Common myeloid progenitor, CD34-positive (primary cell): ENCODE data around the gene PRDM1.
A peak's percentile ranks its signal among the peaks of the same experiment; 100 is the strongest.

Source experiments
- CTCF ChIA-PET: fragments of 350-600 bp; sonication (Branson Sonifier 250); formaldehyde crosslinking; loops from one replicate; lab custom pipeline; 2021; ENCODE audit warnings: antibody characterized with exemption; lab: Charles Lee
- POLR2A ChIA-PET: fragments of 350-600 bp; sonication (Branson Sonifier 250); formaldehyde crosslinking; loops from one replicate; lab custom pipeline; 2021; ENCODE audit warnings: antibody characterized with exemption; lab: Charles Lee
- DNase-seq, 3 donors: peaks; one replicate each; pipeline versions ENCODE4 v3.0.0 to v3.0.0-alpha.2; 2013
- H3K27ac ChIP-seq, 2 experiments: 1 replicate in 1 of 2; 2 replicates in 1 of 2; pipeline ENCODE4 v1.7.0; 2013; ENCODE audit warnings: inconsistent platforms in 2 of 2, low read length in 2 of 2, mild to moderate bottlenecking in 2 of 2, low read depth in 1 of 2, moderate library complexity in 1 of 2; ENCODE audit not compliant: severe bottlenecking in 2 of 2, insufficient read depth in 1 of 2, poor library complexity in 1 of 2
- H3K27me3 ChIP-seq, 5 experiments: replicated peaks in 2 of 5; 1 replicate in 3 of 5; 2 replicates in 2 of 5; pipeline versions ENCODE4 v1.6.1 to v1.7.0; 2013; ENCODE audit warnings: low read length in 4 of 5, mild to moderate bottlenecking in 2 of 5, moderate library complexity in 2 of 5, inconsistent platforms in 1 of 5; ENCODE audit not compliant: insufficient read depth in 5 of 5, control insufficient read depth in 4 of 5
- H3K36me3 ChIP-seq, 4 experiments: 1 replicate in 2 of 4; 2 replicates in 2 of 4; pipeline versions ENCODE4 v1.6.1 to v1.7.0; 2013; ENCODE audit warnings: low read length in 3 of 4, control low read depth in 1 of 4, mild to moderate bottlenecking in 1 of 4; ENCODE audit not compliant: control insufficient read depth in 4 of 4, insufficient read depth in 4 of 4
- H3K4me1 ChIP-seq, 4 experiments: 1 replicate in 3 of 4; 2 replicates in 1 of 4; pipeline versions ENCODE4 v1.6.1 to v1.7.1; 2013; ENCODE audit warnings: low read length in 3 of 4, mild to moderate bottlenecking in 3 of 4, control low read depth in 1 of 4, inconsistent platforms in 1 of 4, moderate library complexity in 1 of 4; ENCODE audit not compliant: control insufficient read depth in 4 of 4, insufficient read depth in 4 of 4; ENCODE audit errors: control extremely low read depth in 1 of 4
- H3K4me3 ChIP-seq, 7 experiments: 1 replicate in 4 of 7; 2 replicates in 3 of 7; pipeline versions ENCODE4 v1.5.1 to v1.7.0; 2013; ENCODE audit warnings: mild to moderate bottlenecking in 7 of 7, low read length in 6 of 7, moderate library complexity in 6 of 7, inconsistent platforms in 2 of 7, low read depth in 2 of 7, control low read depth in 1 of 7; ENCODE audit not compliant: insufficient read depth in 4 of 7, control insufficient read depth in 1 of 7; ENCODE audit errors: extremely low read depth in 1 of 7
- H3K9me3 ChIP-seq, 5 experiments: 1 replicate in 4 of 5; 2 replicates in 1 of 5; pipeline versions ENCODE4 v1.6.1 to v1.7.1; 2013; ENCODE audit warnings: low read length in 4 of 5, mild to moderate bottlenecking in 2 of 5, inconsistent platforms in 1 of 5, low read depth in 1 of 5, moderate library complexity in 1 of 5; ENCODE audit not compliant: control insufficient read depth in 4 of 5, insufficient read depth in 2 of 5; ENCODE audit errors: control extremely low read depth in 1 of 5
- WGBS: methylation state at CpG from one replicate; pipeline ENCODE4 v1.1.5; 2013; ENCODE audit not compliant: insufficient coverage; 5-methylcytosine and 5-hydroxymethylcytosine counted together

The PRDM1 gene

DNA sequence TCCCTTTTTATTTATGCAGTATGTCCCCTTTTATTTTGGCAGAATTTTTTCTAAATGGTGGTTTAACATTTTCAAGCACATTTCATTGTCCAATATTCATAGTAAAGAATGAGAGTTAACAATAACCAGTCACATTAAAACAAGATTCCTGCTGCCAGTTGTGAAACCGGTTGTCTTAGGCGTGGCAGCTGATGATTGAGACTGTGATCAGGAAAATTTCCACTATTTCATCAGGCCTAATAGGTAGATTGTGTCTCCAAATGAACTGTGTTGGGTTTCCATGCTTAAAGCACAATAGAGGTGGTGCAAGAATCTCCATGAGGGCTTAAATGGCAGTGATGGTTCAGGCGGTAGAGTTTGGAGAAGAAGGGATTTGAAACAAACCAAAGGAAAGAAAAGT, 15.3 kb downstream of the PRDM1 start:
- H3K4me1 ChIP-seq, result peaks cover 11 to 39% (median 24%) of the 10 kb centered on the region in 4 experiments
- WGBS, result 100% methylated on average over 2 of the region's 3 CpGs
- no peaks in the 10 kb centered on the region for H3K9me3 ChIP-seq
- H3K36me3 ChIP-seq, result peaks cover 0 to 18% (median 6%) of the 10 kb centered on the region in 4 experiments
- H3K27me3 ChIP-seq, result peaks cover 0 to 1% (median 0%) of the 10 kb centered on the region in 5 experiments
- no peak overlapping the region for H3K27ac ChIP-seq
- DNase-seq, result no peak
- CTCF ChIA-PET, result no interaction called here
- no peak overlapping the region for H3K4me3 ChIP-seq
- POLR2A ChIA-PET, result no interaction called here

DNA sequence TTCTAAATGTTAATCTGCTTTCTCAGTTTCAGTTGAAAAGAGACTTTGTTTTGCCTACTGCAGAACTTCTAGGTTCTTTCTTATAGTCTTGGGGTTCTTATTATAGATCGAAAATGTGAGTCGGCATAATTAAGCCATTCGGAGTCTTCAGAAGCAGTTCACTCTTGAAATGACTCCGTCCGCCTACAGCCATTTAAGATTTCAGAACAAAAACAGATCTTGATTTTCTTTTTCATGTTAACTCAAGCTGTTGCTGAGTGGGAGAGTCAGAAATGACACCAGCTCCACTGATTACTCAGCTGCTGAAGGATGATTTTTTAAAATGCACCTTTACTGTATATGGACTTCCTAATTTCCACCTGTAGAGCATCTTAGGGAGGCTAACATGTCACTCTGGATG, 15.9 kb downstream of the PRDM1 start:
- H3K27me3 ChIP-seq, result peaks cover 0 to 1% (median 0%) of the 10 kb centered on the region in 5 experiments
- DNase-seq, result no peak
- H3K4me3 ChIP-seq, result no peak overlapping the region
- ChIA-PET CTCF (interaction anchor here (1.4 kb wide), 1 partner anchor 15 kb away, joined by 3 read pairs; no protein-coding TSS in a partner anchor), POLR2A (no interaction called here)
- 93% methylated on average over 3 of the region's 5 CpGs for WGBS
- peaks cover 0 to 23% (median 6%) of the 10 kb centered on the region in 4 experiments for H3K36me3 ChIP-seq
- H3K4me1 ChIP-seq, result peaks cover 8 to 33% (median 21%) of the 10 kb centered on the region in 4 experiments
- no peak overlapping the region for H3K27ac ChIP-seq
- H3K9me3 ChIP-seq, result no peaks in the 10 kb centered on the region

DNA sequence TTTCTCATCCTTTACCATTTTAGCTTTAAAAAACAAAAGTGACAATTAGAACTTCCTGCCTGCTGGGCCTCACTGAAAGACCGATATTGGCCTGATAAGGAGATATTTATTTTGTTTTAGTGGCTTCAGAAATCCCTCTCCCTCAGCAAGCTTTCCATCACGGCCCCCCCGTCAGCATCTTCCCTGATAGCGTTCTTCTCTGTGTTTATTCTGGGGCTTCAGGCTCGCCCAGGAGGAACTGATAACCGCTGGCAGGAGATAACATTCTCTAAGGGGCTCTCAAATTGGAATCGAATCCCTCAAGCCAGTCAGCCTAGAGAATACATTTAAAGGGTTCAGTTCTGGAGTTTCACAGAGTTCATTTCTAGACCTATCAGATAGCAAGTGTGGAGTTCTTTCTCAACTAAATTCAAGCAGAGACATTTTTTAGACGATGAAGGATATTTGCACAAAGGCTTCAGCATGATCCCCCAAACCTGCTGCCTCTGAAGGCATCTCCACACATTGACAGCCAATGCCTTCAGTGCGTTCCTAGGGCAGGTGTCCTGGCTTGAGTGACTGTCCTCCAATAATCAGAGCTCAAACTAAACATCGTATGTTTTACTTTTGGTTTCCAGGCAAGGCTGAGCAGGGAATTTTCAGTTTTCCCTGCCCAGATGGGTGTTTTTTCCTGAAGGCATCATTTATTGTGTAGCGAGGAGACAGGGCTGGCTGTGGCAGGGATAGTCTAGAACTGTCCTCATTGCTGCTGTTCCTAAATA, 17.0 kb downstream of the PRDM1 start:
- H3K27me3 ChIP-seq, result peaks cover 0 to 1% (median 0%) of the 10 kb centered on the region in 5 experiments
- POLR2A ChIA-PET, result no interaction called here
- H3K4me3 ChIP-seq, result peak overlapping the region in 4 of 7 experiments; percentile 44 to 73 (median 60)
- peaks cover 4 to 23% (median 16%) of the 10 kb centered on the region in 4 experiments for H3K4me1 ChIP-seq
- CTCF ChIA-PET, result interaction anchor here (1.0 to 1.4 kb wide), 3 partner anchors 13 to 16 kb away, joined by 3 read pairs; no protein-coding TSS in a partner anchor
- WGBS, result 64% methylated on average over 9 of the region's 11 CpGs
- peaks cover 0 to 26% (median 6%) of the 10 kb centered on the region in 4 experiments for H3K36me3 ChIP-seq
- DNase-seq, result no peak
- no peak overlapping the region for H3K27ac ChIP-seq
- no peaks in the 10 kb centered on the region for H3K9me3 ChIP-seq

DNA sequence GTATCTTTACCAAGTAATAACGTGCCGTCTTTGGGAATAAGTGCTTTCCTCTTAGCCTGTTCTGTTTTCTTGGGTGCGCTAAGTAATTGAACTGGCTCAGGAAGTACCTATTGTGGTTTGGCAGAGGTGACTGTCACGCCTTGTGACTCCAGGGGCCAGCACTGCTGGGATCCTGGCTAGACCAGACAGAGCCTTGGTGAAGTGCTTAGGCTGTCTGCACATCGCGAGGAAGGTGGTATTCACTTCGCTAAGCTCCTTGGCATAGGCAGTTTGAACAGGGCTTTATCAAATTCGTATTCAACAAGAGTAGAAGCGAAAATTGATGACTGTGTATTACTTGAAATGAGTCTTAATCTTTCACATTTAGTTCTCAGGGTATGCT, 17.6 kb downstream of the PRDM1 start:
- no peak overlapping the region for H3K27ac ChIP-seq
- H3K36me3 ChIP-seq, result peaks cover 0 to 26% (median 6%) of the 10 kb centered on the region in 4 experiments
- POLR2A ChIA-PET, result no interaction called here
- DNase-seq, result peak in 1 of 3 donors; percentile 55
- 8% methylated on average over 4 of the region's 9 CpGs for WGBS
- H3K4me1 ChIP-seq, result peaks cover 0 to 17% (median 10%) of the 10 kb centered on the region in 4 experiments
- H3K9me3 ChIP-seq, result no peaks in the 10 kb centered on the region
- H3K27me3 ChIP-seq, result peaks cover 0 to 1% (median 0%) of the 10 kb centered on the region in 5 experiments
- CTCF ChIA-PET, result interaction anchor here (1.3 kb wide), 1 partner anchor 14 kb away, joined by 3 read pairs; no protein-coding TSS in a partner anchor
- H3K4me3 ChIP-seq, result peak overlapping the region in 4 of 7 experiments; percentile 44 to 73 (median 60)

DNA sequence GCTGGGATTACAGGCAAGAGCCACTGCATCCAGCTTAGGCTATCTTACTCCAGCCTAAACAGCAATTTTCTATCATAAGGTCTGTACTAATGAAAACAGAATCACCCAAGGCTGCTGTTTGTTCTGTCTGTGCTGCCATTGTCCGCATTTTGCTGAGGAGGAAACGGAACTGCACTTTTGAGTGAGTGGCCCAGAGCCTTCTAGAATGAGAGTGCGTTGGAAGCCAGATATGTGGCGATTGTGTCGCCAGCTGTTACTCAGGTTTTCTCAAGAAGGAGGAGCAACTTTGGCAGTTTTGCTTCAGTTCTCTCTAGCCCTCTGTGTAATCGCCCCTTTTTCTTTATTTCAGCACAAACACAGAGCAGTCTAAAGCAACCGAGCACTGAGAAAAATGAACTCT, 18.3 kb downstream of the PRDM1 start:
- ChIA-PET CTCF (no interaction called here), POLR2A (no interaction called here)
- H3K9me3 ChIP-seq, result no peaks in the 10 kb centered on the region
- no peak for DNase-seq
- 93% methylated on average over 7 of the region's 7 CpGs for WGBS
- no peak overlapping the region for H3K4me3 ChIP-seq
- H3K36me3 ChIP-seq, result peaks cover 0 to 26% (median 6%) of the 10 kb centered on the region in 4 experiments
- H3K4me1 ChIP-seq, result peaks cover 0 to 13% (median 10%) of the 10 kb centered on the region in 4 experiments
- H3K27me3 ChIP-seq, result peaks cover 0 to 1% (median 0%) of the 10 kb centered on the region in 5 experiments
- no peak overlapping the region for H3K27ac ChIP-seq

DNA sequence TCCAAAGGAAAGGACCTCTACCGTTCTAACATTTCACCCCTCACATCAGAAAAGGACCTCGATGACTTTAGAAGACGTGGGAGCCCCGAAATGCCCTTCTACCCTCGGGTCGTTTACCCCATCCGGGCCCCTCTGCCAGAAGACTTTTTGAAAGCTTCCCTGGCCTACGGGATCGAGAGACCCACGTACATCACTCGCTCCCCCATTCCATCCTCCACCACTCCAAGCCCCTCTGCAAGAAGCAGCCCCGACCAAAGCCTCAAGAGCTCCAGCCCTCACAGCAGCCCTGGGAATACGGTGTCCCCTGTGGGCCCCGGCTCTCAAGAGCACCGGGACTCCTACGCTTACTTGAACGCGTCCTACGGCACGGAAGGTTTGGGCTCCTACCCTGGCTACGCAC, 18.8 kb downstream of the PRDM1 start:
- H3K4me1 ChIP-seq, result peaks cover 0 to 13% (median 10%) of the 10 kb centered on the region in 4 experiments
- ChIA-PET CTCF (no interaction called here), POLR2A (no interaction called here)
- H3K27me3 ChIP-seq, result peaks cover 0 to 1% (median 0%) of the 10 kb centered on the region in 5 experiments
- no peak for DNase-seq
- peaks cover 0 to 26% (median 6%) of the 10 kb centered on the region in 4 experiments for H3K36me3 ChIP-seq
- no peaks in the 10 kb centered on the region for H3K9me3 ChIP-seq
- no peak overlapping the region for H3K27ac ChIP-seq
- 96% methylated on average over 21 of the region's 21 CpGs for WGBS
- H3K4me3 ChIP-seq, result no peak overlapping the region

DNA sequence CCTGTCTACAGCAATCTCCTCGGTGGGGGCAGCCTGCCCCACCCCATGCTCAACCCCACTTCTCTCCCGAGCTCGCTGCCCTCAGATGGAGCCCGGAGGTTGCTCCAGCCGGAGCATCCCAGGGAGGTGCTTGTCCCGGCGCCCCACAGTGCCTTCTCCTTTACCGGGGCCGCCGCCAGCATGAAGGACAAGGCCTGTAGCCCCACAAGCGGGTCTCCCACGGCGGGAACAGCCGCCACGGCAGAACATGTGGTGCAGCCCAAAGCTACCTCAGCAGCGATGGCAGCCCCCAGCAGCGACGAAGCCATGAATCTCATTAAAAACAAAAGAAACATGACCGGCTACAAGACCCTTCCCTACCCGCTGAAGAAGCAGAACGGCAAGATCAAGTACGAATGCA, 19.4 kb downstream of the PRDM1 start:
- no peak for DNase-seq
- H3K4me3 ChIP-seq, result no peak overlapping the region
- H3K36me3 ChIP-seq, result peaks cover 0 to 26% (median 6%) of the 10 kb centered on the region in 4 experiments
- POLR2A ChIA-PET, result no interaction called here
- H3K27ac ChIP-seq, result no peak overlapping the region
- H3K27me3 ChIP-seq, result peaks cover 0 to 1% (median 0%) of the 10 kb centered on the region in 5 experiments
- CTCF ChIA-PET, result interaction anchor here (0.7 to 1.2 kb wide), 3 partner anchors 13 to 117 kb away, joined by 3 to 5 read pairs (median 3); no protein-coding TSS in a partner anchor
- H3K9me3 ChIP-seq, result no peaks in the 10 kb centered on the region
- 95% methylated on average over 15 of the region's 22 CpGs for WGBS
- H3K4me1 ChIP-seq, result peaks cover 0 to 13% (median 10%) of the 10 kb centered on the region in 4 experiments
